Measurements from ENCODE around the gene PLEKHA4.
"Not testable (repeated sequence)": the region's sequence is repeated elsewhere in the genome, so short reads cannot be mapped to it uniquely, and the experiment has no call there.

PLEKHA4 gene

DNA sequence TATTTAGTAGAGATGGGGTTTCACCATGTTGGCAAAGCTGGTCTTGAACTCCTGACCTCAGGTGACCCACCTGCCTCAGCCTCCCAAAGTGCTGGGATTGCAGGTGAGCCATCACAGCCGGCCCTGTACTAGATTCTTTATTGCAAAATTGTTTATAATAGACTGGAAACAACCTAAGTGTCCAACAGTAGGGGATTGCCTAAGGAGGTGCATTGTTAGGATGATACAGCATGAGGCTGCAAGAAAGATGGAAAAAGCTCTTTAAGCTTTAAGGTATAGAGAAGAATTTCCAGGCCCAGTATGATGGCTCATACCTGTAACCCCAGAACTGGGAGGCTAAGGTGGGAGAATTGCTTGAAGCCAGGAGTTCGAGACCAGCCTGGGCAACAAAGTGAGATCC, 65.8 kb downstream of the PLEKHA4 start:
- no peaks in the 10 kb centered on the region for H3K9me3 ChIP-seq
- H3K4me3 ChIP-seq = no peak overlapping the region
- peaks cover 7% of the 10 kb centered on the region; the same call in 1 of the 2 replicates for H4K20me1 ChIP-seq
- no peak overlapping the region for H3K9ac ChIP-seq
- H3K4me1 ChIP-seq = peaks cover 40% of the 10 kb centered on the region
- no peak for TF ChIP-seq Cebpa-rat (IDR thresholded peaks at IDR 0.05)
- H3K4me2 ChIP-seq = no peak overlapping the region
- no peaks in the 10 kb centered on the region for H3K27me3 ChIP-seq
- H3K36me3 ChIP-seq = peaks cover 38% of the 10 kb centered on the region
- H3K27ac ChIP-seq = no peak overlapping the region

- Histone ChIP-seq H3K4me3 (peak overlapping the region; percentile 53), H3K36me3 (peaks cover 16% of the 10 kb centered on the region; the same call in 1 of the 2 replicates), H4K20me1 (no peaks in the 10 kb centered on the region), H3K27ac (peak overlapping the region; percentile 87), H3K9me3 (no peaks in the 10 kb centered on the region), H3K4me2 (peak overlapping the region; percentile 92), H3K9ac (peak overlapping the region; percentile 76), H3K27me3 (no peaks in the 10 kb centered on the region), H3K4me1 (peaks cover 59% of the 10 kb centered on the region)
- no peak for TF ChIP-seq Cebpa-rat (IDR thresholded peaks at IDR 0.05)
Measured at GRCh38 chr19:48799358-48800300, 68.8 kb downstream of the PLEKHA4 start.

GRCh38 chr19:48798937-48799336, 69.5 kb downstream of the PLEKHA4 start:
- Histone ChIP-seq H3K27me3 (no peaks in the 10 kb centered on the region), H3K9me3 (no peaks in the 10 kb centered on the region), H3K4me3 (peak overlapping the region; percentile 53), H3K4me1 (peaks cover 60% of the 10 kb centered on the region), H4K20me1 (no peaks in the 10 kb centered on the region), H3K36me3 (0 out of 2 replicates have a peak, but pooled peaks cover 14% of the 10 kb centered on the region), H3K9ac (peak overlapping the region; percentile 76), H3K27ac (peak overlapping the region; percentile 87), H3K4me2 (peak overlapping the region; percentile 92)
- no peak for TF ChIP-seq Cebpa-rat (IDR thresholded peaks at IDR 0.05)

- Histone ChIP-seq H4K20me1 (no peaks in the 10 kb centered on the region), H3K27me3 (no peaks in the 10 kb centered on the region), H3K4me1 (peaks cover 60% of the 10 kb centered on the region), H3K9ac (0 out of 2 replicates have a peak overlapping the region, but pooled peaks have one; percentile 52), H3K9me3 (no peaks in the 10 kb centered on the region), H3K4me3 (no peak overlapping the region; the same call in 1 of the 2 replicates), H3K27ac (peak overlapping the region; percentile 87), H3K4me2 (peak overlapping the region; percentile 92), H3K36me3 (0 out of 2 replicates have a peak, but pooled peaks cover 8% of the 10 kb centered on the region)
- TF ChIP-seq Cebpa-rat (IDR thresholded peaks at IDR 0.05) = no peak
Measured at GRCh38 chr19:48797103-48797502, 71.3 kb downstream of the PLEKHA4 start.

- no peaks in the 10 kb centered on the region for H4K20me1 ChIP-seq
- H3K9me3 ChIP-seq = no peaks in the 10 kb centered on the region
- H3K27me3 ChIP-seq = no peaks in the 10 kb centered on the region
- H3K36me3 ChIP-seq = 0 out of 2 replicates have a peak, but pooled peaks cover 8% of the 10 kb centered on the region
- peak overlapping the region; percentile 92 for H3K4me2 ChIP-seq
- peaks cover 60% of the 10 kb centered on the region for H3K4me1 ChIP-seq
- TF ChIP-seq Cebpa-rat (IDR thresholded peaks at IDR 0.05) = no peak
- peak overlapping the region; percentile 65 for H3K4me3 ChIP-seq
- H3K27ac ChIP-seq = peak overlapping the region; percentile 87
- peak overlapping the region; percentile 52; the same call in 1 of the 2 replicates for H3K9ac ChIP-seq
Measured at GRCh38 chr19:48796298-48797083, 71.9 kb downstream of the PLEKHA4 start.

GRCh38 chr19:48795685-48796070, 72.7 kb downstream of the PLEKHA4 start:
- 0 out of 2 replicates have a peak, but pooled peaks cover 7% of the 10 kb centered on the region for H3K36me3 ChIP-seq
- peak overlapping the region; percentile 52; the same call in 1 of the 2 replicates for H3K9ac ChIP-seq
- TF ChIP-seq Cebpa-rat (IDR thresholded peaks at IDR 0.05) = no peak
- peaks cover 58% of the 10 kb centered on the region for H3K4me1 ChIP-seq
- no peaks in the 10 kb centered on the region for H3K9me3 ChIP-seq
- no peaks in the 10 kb centered on the region for H4K20me1 ChIP-seq
- no peaks in the 10 kb centered on the region for H3K27me3 ChIP-seq
- H3K4me3 ChIP-seq = peak overlapping the region; percentile 65
- peak overlapping the region; percentile 87 for H3K27ac ChIP-seq
- peak overlapping the region; percentile 92 for H3K4me2 ChIP-seq

DNA sequence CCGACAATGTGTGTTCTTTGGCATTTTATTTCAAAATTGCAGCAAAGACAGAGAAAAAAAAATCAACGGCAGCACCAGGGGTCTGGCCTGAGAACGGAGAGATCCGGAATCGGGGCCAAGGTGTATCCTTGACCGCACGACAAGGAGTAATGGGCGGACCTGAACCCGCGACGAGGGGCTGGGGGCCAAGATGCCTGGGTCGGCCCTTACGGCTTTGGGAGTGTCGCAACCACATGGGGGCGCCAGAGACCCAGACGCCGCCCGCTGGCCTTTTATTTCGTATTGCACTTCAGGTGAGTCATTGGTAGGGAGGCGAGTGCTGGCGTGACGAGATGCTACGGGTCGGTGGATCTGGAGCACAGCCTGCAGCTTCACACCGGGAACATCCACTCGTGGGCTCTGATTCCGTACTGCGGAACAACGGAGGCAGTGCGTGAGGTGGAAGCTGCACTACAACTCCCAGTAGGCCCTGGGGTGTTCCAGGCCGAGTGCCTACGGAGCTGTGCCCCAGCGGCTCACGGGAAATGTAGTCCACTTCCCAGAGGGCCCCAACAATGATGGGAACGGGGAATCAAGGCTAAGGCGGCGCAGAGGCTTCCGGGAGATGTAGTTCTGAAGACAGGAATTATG, 73.2 kb downstream of the PLEKHA4 start:
- TF ChIP-seq Cebpa-rat (IDR thresholded peaks at IDR 0.05) = no peak
- peak overlapping the region; percentile 5; the same call in 1 of the 2 replicates for H3K27ac ChIP-seq
- H3K36me3 ChIP-seq = 0 out of 2 replicates have a peak, but pooled peaks cover 2% of the 10 kb centered on the region
- H3K4me3 ChIP-seq = peak overlapping the region; percentile 65
- H3K4me2 ChIP-seq = peak overlapping the region; percentile 92
- peaks cover 53% of the 10 kb centered on the region for H3K4me1 ChIP-seq
- H3K9ac ChIP-seq = peak overlapping the region; percentile 62
- H4K20me1 ChIP-seq = no peaks in the 10 kb centered on the region
- no peaks in the 10 kb centered on the region for H3K27me3 ChIP-seq
- no peaks in the 10 kb centered on the region for H3K9me3 ChIP-seq

GRCh38 chr19:48794291-48794690, 74.1 kb downstream of the PLEKHA4 start:
- peak overlapping the region; percentile 92 for H3K4me2 ChIP-seq
- H3K36me3 ChIP-seq = no peaks in the 10 kb centered on the region
- H3K9me3 ChIP-seq = no peaks in the 10 kb centered on the region
- peak overlapping the region; percentile 62 for H3K9ac ChIP-seq
- TF ChIP-seq Cebpa-rat (IDR thresholded peaks at IDR 0.05) = no peak
- no peaks in the 10 kb centered on the region for H4K20me1 ChIP-seq
- no peak overlapping the region for H3K4me3 ChIP-seq
- H3K27ac ChIP-seq = 0 out of 2 replicates have a peak overlapping the region, but pooled peaks have one; percentile 5
- H3K4me1 ChIP-seq = peaks cover 44% of the 10 kb centered on the region
- H3K27me3 ChIP-seq = no peaks in the 10 kb centered on the region

DNA sequence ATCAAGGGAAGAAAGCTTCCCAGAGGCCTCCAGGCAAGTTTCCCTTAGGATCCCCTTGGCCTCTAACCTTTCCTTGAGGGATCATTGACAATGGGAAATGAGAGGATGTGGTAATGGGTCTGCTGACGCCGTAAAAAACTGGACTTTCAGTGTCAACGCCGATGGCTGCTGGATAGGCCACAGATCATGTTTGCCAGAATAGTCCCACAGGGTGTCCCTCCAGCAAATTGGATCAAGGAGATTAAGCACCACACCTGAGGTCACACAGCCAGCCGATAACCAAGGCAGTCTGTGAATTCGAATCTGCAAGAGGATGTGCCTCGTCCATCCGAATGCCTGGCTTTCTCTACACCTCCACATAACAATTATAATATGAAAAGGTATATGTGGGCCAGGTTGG, 75.1 kb downstream of the PLEKHA4 start:
- H3K9ac ChIP-seq = no peak overlapping the region
- H3K36me3 ChIP-seq = no peaks in the 10 kb centered on the region
- no peak overlapping the region for H3K4me2 ChIP-seq
- H3K27me3 ChIP-seq = no peaks in the 10 kb centered on the region
- no peak for TF ChIP-seq Cebpa-rat (IDR thresholded peaks at IDR 0.05)
- H3K4me1 ChIP-seq = peaks cover 34% of the 10 kb centered on the region
- H3K4me3 ChIP-seq = no peak overlapping the region
- no peaks in the 10 kb centered on the region for H3K9me3 ChIP-seq
- no peak overlapping the region for H3K27ac ChIP-seq
- H4K20me1 ChIP-seq = no peaks in the 10 kb centered on the region

- H4K20me1 ChIP-seq, H3K4me2 ChIP-seq, H3K9me3 ChIP-seq: not testable (repeated sequence)
Measured at GRCh38 chr19:48787331-48787730, 81.1 kb downstream of the PLEKHA4 start.

More at GRCh38 chr19:48787331-48787730, 81.1 kb downstream of the PLEKHA4 start:
- not testable (repeated sequence) for H3K9ac ChIP-seq, H3K4me3 ChIP-seq, H3K4me1 ChIP-seq, H3K27ac ChIP-seq, H3K27me3 ChIP-seq, H3K36me3 ChIP-seq
